RCC 7860 (cell line): ENCODE results near the gene GASK1A.

ENCODE experiments used
- DNase-seq: peaks from one replicate; pipeline ENCODE4 v3.0.0-alpha.2; 2015; ENCODE audit warnings: low spot score
- FAIRE-seq: peaks from 2 replicates; lab custom pipeline; 2012; peaks lifted over from hg19 to GRCh38; lab: Jason Lieb, UNC

GASK1A gene

GRCh38 chr3:42982645-42983412 lies 3.7 kb downstream of the GASK1A start:
- no peak for FAIRE-seq
- DNase-seq = no peak

- DNase-seq (no peak), FAIRE-seq (no peak)
Measured at GRCh38 chr3:42983927-42984326, 4.8 kb downstream of the GASK1A start.

- no peak for DNase-seq
- FAIRE-seq = no peak
Measured at GRCh38 chr3:42984701-42985100, 5.6 kb downstream of the GASK1A start.

GRCh38 chr3:42988097-42988496 lies 9.0 kb downstream of the GASK1A start:
- DNase-seq (no peak), FAIRE-seq (no peak)

GRCh38 chr3:42988566-42988965 lies 9.5 kb downstream of the GASK1A start:
- FAIRE-seq (no peak), DNase-seq (no peak)

GRCh38 chr3:42991341-42992315 lies 12.5 kb downstream of the GASK1A start:
- no peak for DNase-seq
- no peak for FAIRE-seq

GRCh38 chr3:42994595-42994994 lies 15.5 kb downstream of the GASK1A start:
- FAIRE-seq (no peak), DNase-seq (no peak)

GRCh38 chr3:42996021-42996420 lies 16.9 kb downstream of the GASK1A start:
- no peak for FAIRE-seq
- no peak for DNase-seq

- no peak for FAIRE-seq
- no peak for DNase-seq
Measured at GRCh38 chr3:42996633-42997075, 17.5 kb downstream of the GASK1A start.

GRCh38 chr3:42999212-42999611 lies 20.1 kb downstream of the GASK1A start:
- FAIRE-seq (no peak), DNase-seq (no peak)

GRCh38 chr3:42999632-43000031 lies 20.5 kb downstream of the GASK1A start:
- DNase-seq (no peak), FAIRE-seq (no peak)

- DNase-seq (no peak), FAIRE-seq (no peak)
Measured at GRCh38 chr3:43000387-43000786, 21.3 kb downstream of the GASK1A start.

GRCh38 chr3:43001094-43001553 lies 22.0 kb downstream of the GASK1A start:
- FAIRE-seq (no peak), DNase-seq (no peak)

- FAIRE-seq (no peak), DNase-seq (no peak)
Measured at GRCh38 chr3:43001556-43002121, 22.5 kb downstream of the GASK1A start.

GRCh38 chr3:43004282-43004681 lies 25.2 kb downstream of the GASK1A start:
- no peak for DNase-seq
- FAIRE-seq = no peak

- DNase-seq (no peak), FAIRE-seq (no peak)
Measured at GRCh38 chr3:43005253-43005652, 26.1 kb downstream of the GASK1A start.

GRCh38 chr3:43005981-43006380 lies 26.9 kb downstream of the GASK1A start:
- no peak for FAIRE-seq
- no peak for DNase-seq

- DNase-seq = no peak
- no peak for FAIRE-seq
Measured at GRCh38 chr3:43006825-43007224, 27.7 kb downstream of the GASK1A start.

- FAIRE-seq = no peak
- DNase-seq = no peak
Measured at GRCh38 chr3:43009547-43009946, 30.4 kb downstream of the GASK1A start.

GRCh38 chr3:43010638-43011037 lies 31.5 kb downstream of the GASK1A start:
- FAIRE-seq = no peak
- DNase-seq = no peak

GRCh38 chr3:43011638-43012037 lies 32.5 kb downstream of the GASK1A start:
- DNase-seq (no peak), FAIRE-seq (no peak)
